ENCODE measurements around the gene MED12L.

DNA sequence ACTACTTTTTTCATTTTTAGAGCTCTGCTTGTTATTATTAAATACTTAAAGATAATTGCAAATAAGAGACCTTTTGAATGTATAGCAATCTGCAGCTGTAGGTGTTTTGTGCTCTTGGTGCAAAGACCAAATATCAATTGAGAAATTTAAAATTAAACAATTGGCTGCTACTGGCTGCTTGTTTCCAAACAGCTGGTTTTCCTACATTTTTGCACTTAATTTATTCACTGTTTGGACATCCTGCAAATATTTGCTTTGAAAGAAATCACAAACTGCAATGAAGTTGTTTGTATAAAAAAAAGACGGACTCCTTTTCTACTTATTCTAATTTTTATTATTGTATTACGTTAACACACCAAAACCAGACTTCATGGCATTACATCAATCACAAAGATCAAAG lies 35.6 kb downstream of the MED12L start:
- TF ChIP-seq, protein P1, sequence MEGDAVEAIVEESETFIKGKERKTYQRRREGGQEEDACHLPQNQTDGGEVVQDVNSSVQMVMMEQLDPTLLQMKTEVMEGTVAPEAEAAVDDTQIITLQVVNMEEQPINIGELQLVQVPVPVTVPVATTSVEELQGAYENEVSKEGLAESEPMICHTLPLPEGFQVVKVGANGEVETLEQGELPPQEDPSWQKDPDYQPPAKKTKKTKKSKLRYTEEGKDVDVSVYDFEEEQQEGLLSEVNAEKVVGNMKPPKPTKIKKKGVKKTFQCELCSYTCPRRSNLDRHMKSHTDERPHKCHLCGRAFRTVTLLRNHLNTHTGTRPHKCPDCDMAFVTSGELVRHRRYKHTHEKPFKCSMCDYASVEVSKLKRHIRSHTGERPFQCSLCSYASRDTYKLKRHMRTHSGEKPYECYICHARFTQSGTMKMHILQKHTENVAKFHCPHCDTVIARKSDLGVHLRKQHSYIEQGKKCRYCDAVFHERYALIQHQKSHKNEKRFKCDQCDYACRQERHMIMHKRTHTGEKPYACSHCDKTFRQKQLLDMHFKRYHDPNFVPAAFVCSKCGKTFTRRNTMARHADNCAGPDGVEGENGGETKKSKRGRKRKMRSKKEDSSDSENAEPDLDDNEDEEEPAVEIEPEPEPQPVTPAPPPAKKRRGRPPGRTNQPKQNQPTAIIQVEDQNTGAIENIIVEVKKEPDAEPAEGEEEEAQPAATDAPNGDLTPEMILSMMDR (IDR thresholded peaks at IDR 0.05), result no peak
- TF ChIP-seq POLR2A (IDR thresholded peaks at IDR 0.05), result no peak

All from Peyer's patch (tissue), 4 donors.